OCI-LY3 (cell line): Measurements from ENCODE around the gene TTYH2.

ENCODE experiments used
- H2AFZ ChIP-seq: fragments of 200-600, 300-600 bp; shearing (Covaris generic); 2 replicates; pipeline ENCODE4 v1.6.0; 2014; ENCODE audit warnings: antibody characterized with exemption, low read depth, low read length
- H3K27ac ChIP-seq: fragments of 200-600, 300-600 bp; sonication (generic); 2 replicates; pipeline ENCODE4 v1.5.1; 2014; ENCODE audit warnings: mild to moderate bottlenecking, low read length, moderate library complexity, mixed read lengths
- H3K27me3 ChIP-seq: fragments of 200-600, 300-600 bp; sonication (generic); 2 replicates; pipeline ENCODE4 v1.6.1; 2014; ENCODE audit warnings: low read depth, low read length, mixed read lengths
- H3K36me3 ChIP-seq: fragments of 200-600, 300-600 bp; sonication (generic); replicated peaks from 2 replicates; pipeline ENCODE3; 2014; ENCODE audit warnings: low read depth, low read length, mixed read lengths
- H3K4me1 ChIP-seq: fragments of 300-600, 200-600 bp; sonication (generic); 2 replicates; pipeline ENCODE4 v1.6.1; 2014; ENCODE audit warnings: low read length, mixed read lengths
- H3K4me2 ChIP-seq: fragments of 200-600, 300-600 bp; sonication (generic); 2 replicates; pipeline ENCODE4 v1.6.1; 2014; ENCODE audit warnings: low read length, mixed read lengths
- H3K4me3 ChIP-seq: fragments of 300-600, 200-600 bp; sonication (generic); 2 replicates; pipeline ENCODE4 v1.5.1; 2014; ENCODE audit warnings: antibody characterized with exemption, mild to moderate bottlenecking, low read length, moderate library complexity
- H3K79me2 ChIP-seq: fragments of 300-600, 200-600 bp; shearing (Covaris generic); 2 replicates; pipeline ENCODE4 v1.6.1; 2014; ENCODE audit warnings: mild to moderate bottlenecking, low read length, mixed read lengths
- H3K9ac ChIP-seq: fragments of 300-600, 200-600 bp; shearing (Covaris generic); 2 replicates; pipeline ENCODE4 v1.6.0; 2014; ENCODE audit warnings: mild to moderate bottlenecking, low read length, moderate library complexity
- H3K9me3 ChIP-seq: fragments of 200-600, 300-600 bp; shearing (Covaris generic); 2 replicates; pipeline ENCODE4 v1.6.1; 2014; ENCODE audit warnings: low read length, mixed read lengths; ENCODE audit not compliant: insufficient read depth
- H4K20me1 ChIP-seq: fragments of 200-600, 300-600 bp; sonication (generic); 2 replicates; pipeline ENCODE4 v1.6.1; 2016; ENCODE audit warnings: low read length, mixed read lengths; ENCODE audit not compliant: insufficient read depth
- CTCF ChIP-seq: fragments of 200-600, 300-600 bp; sonication (generic); IDR thresholded peaks from 2 replicates; pipeline ENCODE4 v1.5.1; 2014; ENCODE audit warnings: antibody characterized with exemption, low read length, low read depth
- EZH2phosphoT487 ChIP-seq: fragments of 200-600 bp; shearing (Covaris generic); IDR thresholded peaks from 2 replicates; pipeline ENCODE4 v1.6.1; 2018; ENCODE audit warnings: antibody characterized with exemption, mixed run types, low read depth

Gene TTYH2

DNA sequence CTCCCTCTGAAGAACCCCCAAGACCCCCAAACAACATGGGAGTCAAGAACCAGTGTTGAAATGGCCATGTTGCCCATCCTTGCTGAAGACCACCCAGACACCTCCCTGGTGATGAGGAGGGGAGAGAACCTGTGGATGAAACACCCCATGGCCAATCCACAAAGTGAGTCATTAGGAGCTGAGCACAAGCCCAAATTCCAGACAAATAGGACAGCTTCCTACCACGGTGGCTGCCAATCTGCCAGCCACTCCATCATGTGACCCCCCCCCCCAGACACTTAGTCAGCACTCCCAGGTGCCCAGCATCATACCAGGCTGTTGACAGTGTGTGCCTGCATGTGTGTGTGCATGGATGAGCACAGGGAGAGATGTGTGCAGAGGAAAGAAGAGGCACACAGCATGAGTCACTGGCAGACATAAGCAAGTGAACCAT lies 36.3 kb upstream of the TTYH2 start:
- Histone ChIP-seq H3K9ac (no peak overlapping the region), H3K4me3 (no peak overlapping the region), H3K9me3 (no peaks in the 10 kb centered on the region), H3K79me2 (no peaks in the 10 kb centered on the region), H3K4me2 (no peak overlapping the region), H3K36me3 (no peaks in the 10 kb centered on the region), H4K20me1 (no peaks in the 10 kb centered on the region), H3K27me3 (peaks cover 34% of the 10 kb centered on the region), H3K4me1 (no peaks in the 10 kb centered on the region), H2AFZ (no peak overlapping the region), H3K27ac (no peak overlapping the region)
- no peak for TF ChIP-seq CTCF
- TF ChIP-seq EZH2phosphoT487, result no peak

DNA sequence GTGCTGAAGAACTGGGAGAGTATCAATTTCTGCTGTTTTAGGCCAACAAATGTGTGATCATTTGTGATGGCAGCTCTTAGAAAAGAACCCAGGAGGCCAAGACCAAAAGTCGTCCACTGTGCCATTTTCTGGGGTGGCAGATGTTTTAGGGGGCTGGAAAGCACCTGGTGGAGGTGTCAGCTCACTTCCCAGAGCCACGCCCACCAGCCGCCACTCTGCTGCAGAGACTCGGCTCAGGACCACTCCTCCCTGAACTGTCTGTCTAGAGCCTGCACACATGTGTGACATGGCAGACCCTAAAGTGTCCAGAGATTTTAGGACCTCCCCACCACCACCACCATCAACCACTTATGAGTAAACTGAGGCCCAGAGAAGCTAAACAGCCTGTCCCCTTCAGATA lies 33.8 kb upstream of the TTYH2 start:
- peaks cover 29% of the 10 kb centered on the region for H3K27me3 ChIP-seq

GRCh38 chr17:74180336-74180735 lies 33.0 kb upstream of the TTYH2 start:
- H4K20me1 ChIP-seq, result no peaks in the 10 kb centered on the region
- no peaks in the 10 kb centered on the region for H3K9me3 ChIP-seq
- no peak overlapping the region for H3K4me3 ChIP-seq
- no peaks in the 10 kb centered on the region for H3K36me3 ChIP-seq
- H3K27ac ChIP-seq, result no peak overlapping the region
- peaks cover 23% of the 10 kb centered on the region for H3K27me3 ChIP-seq
- H3K9ac ChIP-seq, result no peak overlapping the region
- TF ChIP-seq CTCF (no peak), EZH2phosphoT487 (no peak)
- H3K79me2 ChIP-seq, result no peaks in the 10 kb centered on the region
- H2AFZ ChIP-seq, result no peak overlapping the region
- no peak overlapping the region for H3K4me2 ChIP-seq
- no peaks in the 10 kb centered on the region for H3K4me1 ChIP-seq

More for the DNA sequence above, 33.8 kb upstream of the TTYH2 start:
- TF ChIP-seq EZH2phosphoT487, result no peak
- TF ChIP-seq CTCF, result no peak
- H4K20me1 ChIP-seq, result no peaks in the 10 kb centered on the region
- H3K4me2 ChIP-seq, result no peak overlapping the region
- no peaks in the 10 kb centered on the region for H3K79me2 ChIP-seq
- H3K27ac ChIP-seq, result no peak overlapping the region
- no peaks in the 10 kb centered on the region for H3K36me3 ChIP-seq
- H2AFZ ChIP-seq, result no peak overlapping the region
- H3K9me3 ChIP-seq, result no peaks in the 10 kb centered on the region
- H3K4me3 ChIP-seq, result no peak overlapping the region
- no peak overlapping the region for H3K9ac ChIP-seq
- H3K4me1 ChIP-seq, result no peaks in the 10 kb centered on the region

GRCh38 chr17:74181341-74181740 lies 32.0 kb upstream of the TTYH2 start:
- Histone ChIP-seq H3K79me2 (no peaks in the 10 kb centered on the region), H4K20me1 (no peaks in the 10 kb centered on the region), H3K4me1 (no peaks in the 10 kb centered on the region), H2AFZ (no peak overlapping the region), H3K9me3 (no peaks in the 10 kb centered on the region), H3K9ac (no peak overlapping the region), H3K27me3 (peaks cover 17% of the 10 kb centered on the region), H3K4me3 (no peak overlapping the region), H3K36me3 (no peaks in the 10 kb centered on the region), H3K4me2 (no peak overlapping the region), H3K27ac (no peak overlapping the region)
- TF ChIP-seq CTCF (no peak), EZH2phosphoT487 (no peak)
